Measurements from ENCODE around the gene PPRC1. TPM values are rescaled to one million over a fixed set of nuclear protein-coding genes. Genes with fewer than 3 reads are reported as not detected.

PPRC1 gene
- total RNA-seq, 1 donor from 2014 or later: 11.7 TPM

GRCh38 chr10:102086196-102086595, 46.6 kb upstream of the PPRC1 start:
- no peak for TF ChIP-seq EZH2 (IDR thresholded peaks at IDR 0.05)
- no peak for TF ChIP-seq CTCF (IDR thresholded peaks at IDR 0.05)
- no peak for TF ChIP-seq EZH2phosphoT487 (IDR thresholded peaks at IDR 0.05)
- peaks cover 4% of the 10 kb centered on the region for H3K4me1 Mint-ChIP-seq
- no peak overlapping the region for H3K27ac ChIP-seq
- H3K36me3 Mint-ChIP-seq: peaks cover 2% of the 10 kb centered on the region
- H3F3A ChIP-seq (ENCODE audit: low read depth): no peaks in the 10 kb centered on the region
- no peak overlapping the region for H3K4me2 ChIP-seq
- H3K9me3 Mint-ChIP-seq: no peaks in the 10 kb centered on the region
- no peaks in the 10 kb centered on the region for H3K36me3 ChIP-seq
- no peaks in the 10 kb centered on the region for H3K79me2 ChIP-seq (ENCODE audit: low read depth)
- H3K27ac Mint-ChIP-seq: no peak overlapping the region
- H3K27me3 Mint-ChIP-seq (ENCODE audit: insufficient read depth, low read depth): peaks cover 4% of the 10 kb centered on the region
- H3K9ac ChIP-seq: no peak overlapping the region
- H4K20me1 ChIP-seq (ENCODE audit: low read depth): no peaks in the 10 kb centered on the region
- H2AFZ ChIP-seq (replicated peaks): no peak overlapping the region
- no peak overlapping the region for H3K4me3 Mint-ChIP-seq
- no peaks in the 10 kb centered on the region for H3K27me3 ChIP-seq
- no peak overlapping the region for H3K4me3 ChIP-seq
- no peaks in the 10 kb centered on the region for H3K4me1 ChIP-seq
- H3K9me3 ChIP-seq (ENCODE audit: low read depth): no peaks in the 10 kb centered on the region
- no peak for DNase-seq (ENCODE audit: low spot score)

- Histone ChIP-seq H2AFZ (replicated peaks) (no peak overlapping the region), H3K27ac (no peak overlapping the region), H3K36me3 (no peaks in the 10 kb centered on the region), H3K4me3 (no peak overlapping the region), H3K9ac (no peak overlapping the region), H3K4me2 (no peak overlapping the region), H3F3A (ENCODE audit: low read depth) (no peaks in the 10 kb centered on the region), H3K4me1 (no peaks in the 10 kb centered on the region), H3K9me3 (ENCODE audit: low read depth) (no peaks in the 10 kb centered on the region), H4K20me1 (ENCODE audit: low read depth) (no peaks in the 10 kb centered on the region), H3K27me3 (no peaks in the 10 kb centered on the region), H3K79me2 (ENCODE audit: low read depth) (no peaks in the 10 kb centered on the region)
- Mint-ChIP-seq H3K36me3 (peaks cover 3% of the 10 kb centered on the region), H3K27me3 (ENCODE audit: insufficient read depth, low read depth) (peaks cover 2% of the 10 kb centered on the region), H3K9me3 (no peaks in the 10 kb centered on the region), H3K4me3 (no peak overlapping the region), H3K4me1 (no peaks in the 10 kb centered on the region), H3K27ac (no peak overlapping the region)
- TF ChIP-seq EZH2phosphoT487 (IDR thresholded peaks at IDR 0.05) (no peak), EZH2 (IDR thresholded peaks at IDR 0.05) (no peak), CTCF (IDR thresholded peaks at IDR 0.05) (no peak)
- DNase-seq (ENCODE audit: low spot score): no peak
Observed at GRCh38 chr10:102090772-102091171, 42.1 kb upstream of the PPRC1 start.

- Mint-ChIP-seq H3K27me3 (ENCODE audit: insufficient read depth, low read depth) (no peaks in the 10 kb centered on the region), H3K4me1 (no peaks in the 10 kb centered on the region), H3K27ac (no peak overlapping the region), H3K9me3 (no peaks in the 10 kb centered on the region), H3K4me3 (no peak overlapping the region), H3K36me3 (peaks cover 3% of the 10 kb centered on the region)
- no peaks in the 10 kb centered on the region for H3K4me1 ChIP-seq
- no peaks in the 10 kb centered on the region for H3F3A ChIP-seq (ENCODE audit: low read depth)
- TF ChIP-seq EZH2phosphoT487 (IDR thresholded peaks at IDR 0.05) (no peak), EZH2 (IDR thresholded peaks at IDR 0.05) (no peak), CTCF (IDR thresholded peaks at IDR 0.05) (no peak)
- no peaks in the 10 kb centered on the region for H3K27me3 ChIP-seq
- no peak overlapping the region for H3K4me2 ChIP-seq
- no peaks in the 10 kb centered on the region for H3K9me3 ChIP-seq (ENCODE audit: low read depth)
- no peak overlapping the region for H2AFZ ChIP-seq (replicated peaks)
- H3K27ac ChIP-seq: no peak overlapping the region
- H3K4me3 ChIP-seq: no peak overlapping the region
- H3K36me3 ChIP-seq: no peaks in the 10 kb centered on the region
- no peaks in the 10 kb centered on the region for H4K20me1 ChIP-seq (ENCODE audit: low read depth)
- no peak overlapping the region for H3K9ac ChIP-seq
- DNase-seq (ENCODE audit: low spot score): no peak
- H3K79me2 ChIP-seq (ENCODE audit: low read depth): no peaks in the 10 kb centered on the region
Observed at GRCh38 chr10:102096449-102096848, 36.4 kb upstream of the PPRC1 start.

Measured in neural progenitor cell (in vitro differentiated cells).